ENCODE data around the gene CFDP1. TPM values are rescaled to one million over a fixed set of nuclear protein-coding genes. Genes with fewer than 3 reads are reported as not detected.

CFDP1 gene
- total RNA-seq, 1 donor from 2014 or later: 37.5 TPM

DNA sequence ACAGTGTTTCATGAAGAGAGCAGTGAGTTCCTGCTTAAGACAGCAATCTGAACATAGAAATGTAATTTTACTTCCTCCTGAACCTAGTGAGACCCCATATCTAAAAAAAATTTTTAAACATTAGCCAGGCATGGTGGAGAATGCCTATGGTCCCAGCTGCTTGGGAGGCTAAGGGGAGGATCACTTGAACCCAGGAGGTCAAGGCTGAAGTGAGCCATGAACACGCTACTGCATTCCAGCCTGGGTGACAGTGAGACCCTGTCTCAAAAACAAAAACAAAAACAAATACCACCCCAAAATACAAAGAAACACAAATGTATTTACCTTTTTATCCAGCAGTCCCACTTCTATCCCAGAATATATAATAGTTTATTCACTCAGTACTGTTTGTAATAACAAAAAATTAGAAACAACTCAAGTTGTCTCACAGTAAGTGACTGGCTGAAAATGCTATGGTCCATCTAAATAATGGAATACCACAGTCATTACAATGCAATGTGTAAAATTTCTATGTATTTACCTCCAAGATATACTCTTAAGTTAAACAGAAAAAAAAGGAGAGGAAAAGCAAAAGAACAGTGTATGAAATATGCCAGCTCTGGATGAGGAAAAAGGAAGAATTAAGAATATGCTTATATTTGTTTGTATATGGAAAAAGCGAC, 16.3 kb downstream of the CFDP1 start:
- Mint-ChIP-seq H3K27me3 (ENCODE audit: low read depth) (no peaks in the 10 kb centered on the region), H3K27ac (no peak overlapping the region), H3K4me3 (ENCODE audit: low read depth) (no peak overlapping the region), H3K36me3 (ENCODE audit: low read depth) (peaks cover 12% of the 10 kb centered on the region), H3K9me3 (no peaks in the 10 kb centered on the region), H3K4me1 (ENCODE audit: low read depth) (peaks cover 25% of the 10 kb centered on the region)
- intact Hi-C loops (cut with micrococcal nuclease): no loop called here
- DNase-seq (ENCODE audit: low spot score): no peak

DNA sequence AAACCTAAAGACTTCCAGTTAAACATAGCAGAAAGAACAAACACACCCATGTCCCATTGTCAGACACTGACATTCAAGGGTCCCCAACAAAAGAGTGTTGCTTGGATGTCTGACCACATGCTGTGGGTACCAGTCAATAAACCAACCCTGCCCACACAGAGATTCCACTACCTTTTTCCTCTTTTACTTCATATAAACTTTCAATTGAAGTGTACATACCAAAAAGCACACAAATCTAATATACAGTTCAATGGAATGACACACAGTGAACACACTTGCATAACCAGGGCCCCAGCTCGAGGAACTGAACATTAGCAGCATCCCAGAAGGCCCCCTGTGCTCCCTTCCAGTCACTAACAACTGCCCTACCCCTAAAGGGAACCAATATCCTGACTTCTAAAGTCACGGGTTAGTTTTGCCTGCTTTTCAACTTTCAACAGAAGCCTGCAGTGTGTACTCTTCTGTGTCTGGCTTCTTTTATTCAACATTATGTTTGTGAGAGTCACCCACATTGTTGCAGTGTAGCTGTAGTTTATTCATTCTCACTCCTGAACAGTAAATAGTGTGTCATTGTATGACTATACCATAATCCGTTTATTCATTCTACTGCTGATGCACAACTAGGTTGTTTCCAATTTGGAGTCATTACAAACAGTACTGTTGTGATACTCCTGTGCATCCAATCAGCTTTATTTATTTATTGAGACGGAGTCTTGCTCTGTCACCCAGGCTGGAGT, 18.0 kb downstream of the CFDP1 start:
- Mint-ChIP-seq H3K4me1 (ENCODE audit: low read depth) (peaks cover 12% of the 10 kb centered on the region), H3K27ac (no peak overlapping the region), H3K4me3 (ENCODE audit: low read depth) (no peak overlapping the region), H3K36me3 (ENCODE audit: low read depth) (peaks cover 18% of the 10 kb centered on the region), H3K27me3 (ENCODE audit: low read depth) (no peaks in the 10 kb centered on the region), H3K9me3 (no peaks in the 10 kb centered on the region)
- intact Hi-C loops (cut with micrococcal nuclease): no loop called here
- DNase-seq (ENCODE audit: low spot score): no peak

DNA sequence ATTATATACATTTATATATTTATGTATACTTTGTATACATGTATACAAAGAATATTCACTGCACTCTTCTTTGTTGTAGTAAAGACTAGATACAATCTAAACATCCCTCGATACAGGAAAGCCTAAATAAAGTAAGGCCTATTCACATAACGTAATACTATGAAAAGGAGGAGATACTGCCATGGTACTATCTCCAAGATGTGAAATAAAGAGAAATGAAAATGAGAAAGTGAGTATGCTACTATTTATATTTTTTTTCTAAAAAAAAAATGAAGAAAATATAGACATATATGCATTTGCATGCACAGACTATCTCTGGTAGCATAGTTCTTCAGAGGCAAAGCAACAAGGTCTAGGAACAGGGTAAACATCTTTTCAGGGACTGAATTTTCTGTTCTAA, 19.4 kb downstream of the CFDP1 start:
- Mint-ChIP-seq H3K4me3 (ENCODE audit: low read depth) (no peak overlapping the region), H3K36me3 (ENCODE audit: low read depth) (peaks cover 22% of the 10 kb centered on the region), H3K27me3 (ENCODE audit: low read depth) (no peaks in the 10 kb centered on the region), H3K9me3 (no peaks in the 10 kb centered on the region), H3K4me1 (ENCODE audit: low read depth) (peaks cover 8% of the 10 kb centered on the region), H3K27ac (no peak overlapping the region)
- intact Hi-C loops (cut with micrococcal nuclease): no loop called here
- DNase-seq (ENCODE audit: low spot score): no peak

DNA sequence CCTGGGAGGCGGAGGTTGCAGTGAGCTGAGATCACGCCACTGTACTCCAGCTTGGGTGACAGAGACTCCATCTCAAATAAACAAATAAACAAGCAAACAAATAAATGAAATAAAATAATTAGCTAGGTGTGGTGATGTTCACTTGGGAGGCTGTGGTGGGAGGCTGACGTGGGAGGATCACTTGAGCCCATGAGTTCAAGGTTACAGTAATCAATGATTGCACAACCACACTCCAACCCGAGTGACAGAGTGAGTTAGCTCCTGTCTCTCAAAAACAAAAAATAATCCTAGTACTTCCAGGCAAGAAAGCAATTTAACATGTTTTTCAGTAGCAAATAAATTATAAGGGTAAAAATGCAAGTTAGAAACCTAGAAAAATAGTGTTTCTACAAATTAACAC, 26.4 kb downstream of the CFDP1 start:
- intact Hi-C loops (cut with micrococcal nuclease): no loop called here
- Mint-ChIP-seq H3K4me3 (ENCODE audit: low read depth) (no peak overlapping the region), H3K4me1 (ENCODE audit: low read depth) (peaks cover 5% of the 10 kb centered on the region), H3K27me3 (ENCODE audit: low read depth) (no peaks in the 10 kb centered on the region), H3K36me3 (ENCODE audit: low read depth) (peaks cover 32% of the 10 kb centered on the region), H3K27ac (no peak overlapping the region), H3K9me3 (no peaks in the 10 kb centered on the region)
- DNase-seq (ENCODE audit: low spot score): no peak

DNA sequence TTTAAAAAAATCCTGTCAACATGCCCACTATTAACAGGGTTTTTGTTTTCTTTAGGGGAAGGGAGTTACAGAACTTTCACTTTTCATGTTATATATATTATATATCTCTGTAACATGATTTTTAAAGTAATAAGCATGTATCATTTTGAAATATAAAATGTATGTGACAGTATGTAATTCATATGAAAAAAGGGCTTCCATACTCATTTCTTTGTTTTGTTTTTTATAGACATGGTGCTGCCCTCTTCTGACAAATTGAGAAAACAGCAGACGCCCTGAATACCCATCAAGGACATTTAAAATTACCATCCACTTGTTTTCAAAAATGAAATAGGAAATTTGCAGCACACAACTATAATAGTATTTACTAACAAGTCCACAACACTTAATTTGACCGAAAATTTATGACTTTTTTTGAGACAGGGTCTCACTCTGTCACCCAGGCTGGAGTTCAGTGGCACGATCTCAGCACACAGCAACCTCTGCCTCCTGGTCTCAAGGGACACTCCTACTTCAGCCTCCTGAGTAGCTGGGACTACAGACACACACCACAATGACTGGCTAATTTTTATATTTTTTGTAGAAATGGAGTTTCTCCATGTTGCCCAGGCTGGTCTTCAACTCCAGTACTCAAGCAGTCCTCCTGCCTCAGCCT, 30.4 kb downstream of the CFDP1 start:
- DNase-seq (ENCODE audit: low spot score): no peak
- Mint-ChIP-seq H3K27me3 (ENCODE audit: low read depth) (no peaks in the 10 kb centered on the region), H3K4me3 (ENCODE audit: low read depth) (no peak overlapping the region), H3K4me1 (ENCODE audit: low read depth) (peaks cover 9% of the 10 kb centered on the region), H3K9me3 (no peaks in the 10 kb centered on the region), H3K27ac (no peak overlapping the region), H3K36me3 (ENCODE audit: low read depth) (peaks cover 18% of the 10 kb centered on the region)
- intact Hi-C loops (cut with micrococcal nuclease): loop anchor here (1.0 to 5.0 kb wide), 3 partner anchors 24 to 204 kb away; no protein-coding TSS in a partner anchor

DNA sequence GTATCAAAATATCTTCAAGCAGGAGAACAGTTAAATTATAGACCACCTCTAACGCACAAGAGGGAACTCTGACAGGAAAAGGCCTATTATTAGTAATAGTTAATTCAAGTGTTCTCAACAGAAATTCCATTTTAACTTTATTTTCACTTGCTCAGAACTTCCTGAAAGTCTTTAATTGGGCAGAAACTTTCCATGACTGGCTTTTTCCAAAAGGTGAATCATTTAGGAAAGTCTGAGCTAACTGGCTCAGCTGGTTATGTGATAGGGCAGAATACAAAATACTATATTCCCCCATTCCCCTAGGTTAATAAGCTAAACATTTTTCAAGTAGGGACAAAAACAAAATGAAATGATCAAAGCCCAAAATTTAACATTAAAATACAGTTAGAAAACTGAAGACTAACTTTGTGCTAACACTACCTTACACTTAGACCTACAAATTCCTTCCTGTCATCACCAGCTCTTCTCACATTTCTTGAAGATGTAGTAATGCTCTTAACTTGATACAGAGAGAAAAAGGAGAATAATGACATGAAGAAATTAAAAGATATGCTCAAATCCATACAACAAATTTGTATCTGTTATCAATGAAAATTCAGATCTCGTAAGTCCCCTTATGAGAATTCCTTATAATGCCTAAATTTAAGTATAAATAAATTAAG, 31.0 kb downstream of the CFDP1 start:
- no peaks in the 10 kb centered on the region for H3K9me3 Mint-ChIP-seq
- intact Hi-C loops (cut with micrococcal nuclease): loop anchor here (2.0 to 5.0 kb wide), 2 partner anchors 23 to 170 kb away; no protein-coding TSS in a partner anchor
- H3K4me3 Mint-ChIP-seq (ENCODE audit: low read depth): no peak overlapping the region
- H3K36me3 Mint-ChIP-seq (ENCODE audit: low read depth): peaks cover 13% of the 10 kb centered on the region
- no peaks in the 10 kb centered on the region for H3K27me3 Mint-ChIP-seq (ENCODE audit: low read depth)
- H3K27ac Mint-ChIP-seq: peak overlapping the region; percentile 15
- DNase-seq (ENCODE audit: low spot score): no peak
- H3K4me1 Mint-ChIP-seq (ENCODE audit: low read depth): peaks cover 9% of the 10 kb centered on the region

DNA sequence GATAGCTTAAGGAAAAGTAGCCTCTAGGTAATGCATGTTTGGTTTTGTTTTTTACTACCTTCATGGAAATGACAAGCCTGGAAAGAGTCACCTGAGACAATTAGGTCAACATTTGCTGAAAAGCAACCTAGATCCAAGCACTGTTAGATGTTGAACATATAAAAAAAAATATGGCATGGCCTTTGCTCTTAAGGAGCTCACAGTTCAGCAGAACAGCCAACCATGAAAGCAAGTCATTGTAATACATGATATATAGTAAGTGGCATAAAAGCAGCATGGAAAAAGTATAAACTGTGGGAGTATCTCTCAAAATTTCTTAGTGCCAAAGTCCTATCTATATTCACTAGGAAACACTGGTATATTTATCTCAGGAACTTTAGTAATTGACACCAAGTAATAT, 31.6 kb downstream of the CFDP1 start:
- Mint-ChIP-seq H3K27ac (peak overlapping the region; percentile 15), H3K4me1 (ENCODE audit: low read depth) (peaks cover 9% of the 10 kb centered on the region), H3K27me3 (ENCODE audit: low read depth) (no peaks in the 10 kb centered on the region), H3K9me3 (no peaks in the 10 kb centered on the region), H3K4me3 (ENCODE audit: low read depth) (no peak overlapping the region), H3K36me3 (ENCODE audit: low read depth) (peaks cover 8% of the 10 kb centered on the region)
- intact Hi-C loops (cut with micrococcal nuclease): loop anchor here (2.0 to 5.0 kb wide), 2 partner anchors 23 to 169 kb away; no protein-coding TSS in a partner anchor
- DNase-seq (ENCODE audit: low spot score): no peak

DNA sequence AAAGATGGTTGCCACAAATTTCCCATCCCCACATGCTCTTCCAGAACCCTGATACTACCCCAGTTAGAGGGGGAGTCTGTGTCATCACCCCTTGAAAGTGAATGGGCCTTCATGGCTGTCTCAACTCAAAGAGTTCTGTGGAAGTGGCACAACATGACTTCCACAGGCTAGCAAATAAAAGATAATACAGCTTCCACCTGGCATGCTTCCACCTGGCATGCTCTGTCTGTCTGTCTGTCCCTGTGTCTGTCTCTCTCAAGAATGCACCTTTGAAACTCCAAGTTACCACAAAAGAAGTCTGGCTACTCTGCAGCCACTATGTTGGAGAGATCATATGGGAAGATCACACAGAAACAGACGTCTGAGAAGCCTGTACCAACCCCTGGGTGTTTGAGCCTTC, 35.0 kb downstream of the CFDP1 start:
- DNase-seq (ENCODE audit: low spot score): no peak
- H3K9me3 Mint-ChIP-seq: no peaks in the 10 kb centered on the region
- H3K27me3 Mint-ChIP-seq (ENCODE audit: low read depth): no peaks in the 10 kb centered on the region
- intact Hi-C loops (cut with micrococcal nuclease): no loop called here
- peaks cover 9% of the 10 kb centered on the region for H3K4me1 Mint-ChIP-seq (ENCODE audit: low read depth)
- peaks cover 15% of the 10 kb centered on the region for H3K36me3 Mint-ChIP-seq (ENCODE audit: low read depth)
- H3K4me3 Mint-ChIP-seq (ENCODE audit: low read depth): no peak overlapping the region
- no peak overlapping the region for H3K27ac Mint-ChIP-seq

DNA sequence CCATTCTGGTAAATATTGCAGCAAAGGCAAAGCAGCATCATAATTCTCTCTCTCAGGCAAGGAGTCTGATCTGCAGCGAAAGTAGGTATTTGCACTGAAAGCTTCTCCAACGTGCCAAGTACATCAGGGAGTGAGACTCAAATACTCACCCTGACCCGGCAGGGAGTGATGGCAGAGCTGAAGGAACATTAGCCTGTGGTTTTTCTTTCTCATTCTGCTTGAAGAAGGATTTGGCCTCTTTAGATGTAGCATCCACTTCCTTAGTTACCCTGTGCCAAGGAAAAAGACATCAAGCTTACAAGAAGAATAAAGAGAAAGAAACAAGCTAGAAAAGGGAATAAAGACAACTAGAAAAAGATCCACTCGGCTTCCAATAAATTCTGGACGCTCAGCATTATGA, 38.4 kb downstream of the CFDP1 start:
- no peak for DNase-seq (ENCODE audit: low spot score)
- no peak overlapping the region for H3K4me3 Mint-ChIP-seq (ENCODE audit: low read depth)
- peaks cover 38% of the 10 kb centered on the region for H3K36me3 Mint-ChIP-seq (ENCODE audit: low read depth)
- intact Hi-C loops (cut with micrococcal nuclease): no loop called here
- no peaks in the 10 kb centered on the region for H3K4me1 Mint-ChIP-seq (ENCODE audit: low read depth)
- no peaks in the 10 kb centered on the region for H3K9me3 Mint-ChIP-seq
- no peak overlapping the region for H3K27ac Mint-ChIP-seq
- H3K27me3 Mint-ChIP-seq (ENCODE audit: low read depth): no peaks in the 10 kb centered on the region

DNA sequence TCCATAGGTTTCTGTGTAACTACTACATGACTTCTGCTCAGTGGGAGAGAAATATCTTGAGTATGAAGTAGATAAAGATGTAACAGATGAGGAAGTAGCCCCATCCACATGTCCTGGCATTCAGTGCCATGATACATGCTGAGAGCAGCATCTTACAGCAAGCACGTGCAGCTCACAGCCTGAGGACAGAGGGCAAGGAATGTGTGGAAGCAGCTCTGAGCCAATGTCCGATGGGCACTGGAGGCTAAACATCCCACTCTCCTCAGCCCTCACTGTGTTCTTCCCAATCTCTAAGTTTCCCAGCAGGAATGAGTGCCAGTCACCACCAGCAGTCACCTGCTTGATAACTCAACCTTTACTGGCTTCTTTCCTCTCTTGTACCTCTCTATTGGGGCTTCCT, 40.4 kb downstream of the CFDP1 start:
- no peak for DNase-seq (ENCODE audit: low spot score)
- Mint-ChIP-seq H3K36me3 (ENCODE audit: low read depth) (peaks cover 40% of the 10 kb centered on the region), H3K27ac (no peak overlapping the region), H3K27me3 (ENCODE audit: low read depth) (no peaks in the 10 kb centered on the region), H3K4me1 (ENCODE audit: low read depth) (no peaks in the 10 kb centered on the region), H3K4me3 (ENCODE audit: low read depth) (no peak overlapping the region), H3K9me3 (no peaks in the 10 kb centered on the region)
- intact Hi-C loops (cut with micrococcal nuclease): no loop called here

DNA sequence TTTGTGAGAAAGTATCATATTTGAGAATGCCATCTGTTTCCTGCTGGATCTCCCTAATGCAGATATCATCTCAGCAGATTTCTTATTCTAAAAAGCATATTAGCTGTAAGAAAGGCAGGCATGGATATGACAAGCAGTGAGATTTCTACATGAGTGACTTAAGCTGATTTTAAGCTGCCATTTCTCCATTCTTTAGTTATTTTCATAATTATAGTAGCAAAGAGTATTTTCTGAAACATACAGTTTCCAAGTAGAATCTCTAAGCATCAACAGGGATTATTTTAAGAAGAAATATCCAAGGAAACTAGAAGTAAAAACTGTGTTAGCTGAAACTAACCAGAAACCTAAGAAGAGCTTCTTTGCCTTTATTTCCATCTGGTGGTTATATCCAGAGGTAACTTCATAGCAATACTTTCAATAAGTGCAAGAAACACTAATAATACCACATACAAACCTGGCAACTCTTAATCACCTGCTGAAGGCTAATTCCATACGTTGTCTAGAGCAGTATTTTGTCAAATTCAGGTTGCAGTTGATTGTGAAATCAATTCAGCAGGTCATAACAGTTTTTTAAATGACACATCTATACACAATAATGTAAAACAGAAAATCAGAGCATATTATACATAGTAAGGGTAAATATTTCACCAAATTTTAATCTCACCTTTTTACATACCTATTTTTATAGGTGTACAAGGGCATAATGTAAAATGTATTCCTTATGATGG, 42.2 kb downstream of the CFDP1 start:
- intact Hi-C loops (cut with micrococcal nuclease): no loop called here
- Mint-ChIP-seq H3K27ac (no peak overlapping the region), H3K27me3 (ENCODE audit: low read depth) (no peaks in the 10 kb centered on the region), H3K4me1 (ENCODE audit: low read depth) (no peaks in the 10 kb centered on the region), H3K4me3 (ENCODE audit: low read depth) (no peak overlapping the region), H3K9me3 (no peaks in the 10 kb centered on the region), H3K36me3 (ENCODE audit: low read depth) (peaks cover 43% of the 10 kb centered on the region)
- DNase-seq (ENCODE audit: low spot score): no peak

DNA sequence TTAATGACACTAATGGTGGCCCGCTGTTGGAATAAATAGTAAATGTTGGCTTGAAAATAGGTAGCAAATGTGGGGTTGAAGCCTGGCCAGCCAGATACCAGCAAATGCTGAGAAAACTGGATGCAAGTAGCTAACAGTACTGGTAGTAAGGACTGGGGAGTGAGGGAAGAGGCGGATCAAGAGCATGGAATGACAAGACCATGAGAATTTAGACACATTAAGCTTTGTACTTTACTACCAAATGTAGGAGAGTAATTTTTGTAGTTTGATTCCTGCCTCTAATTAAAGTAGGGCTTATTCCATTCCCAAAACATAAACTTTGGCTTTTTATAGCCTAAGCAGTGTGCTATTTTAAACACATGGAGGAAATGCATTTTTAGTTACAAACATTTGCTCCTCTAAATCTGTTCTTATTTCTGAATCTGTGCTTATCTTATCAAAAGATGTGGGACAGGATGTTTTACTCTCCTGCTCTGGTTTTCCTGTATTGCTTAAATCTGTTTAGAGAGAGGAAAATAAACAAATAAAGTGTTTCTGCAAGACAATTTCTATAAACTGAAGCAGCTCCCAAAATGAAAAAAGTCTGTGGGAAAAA, 44.1 kb downstream of the CFDP1 start:
- Mint-ChIP-seq H3K27me3 (ENCODE audit: low read depth) (peaks cover 2% of the 10 kb centered on the region), H3K9me3 (no peaks in the 10 kb centered on the region), H3K27ac (no peak overlapping the region), H3K36me3 (ENCODE audit: low read depth) (peaks cover 40% of the 10 kb centered on the region), H3K4me3 (ENCODE audit: low read depth) (no peak overlapping the region), H3K4me1 (ENCODE audit: low read depth) (no peaks in the 10 kb centered on the region)
- intact Hi-C loops (cut with micrococcal nuclease): loop anchor here (10.0 kb wide), 1 partner anchor 684 kb away; the partner anchor contains the start of gene MLKL
- no peak for DNase-seq (ENCODE audit: low spot score)

All from activated T-helper 2 cell treated with anti-CD3 and anti-CD28 coated beads, Interferon-gamma antibody, Interleukin-2, Interleukin-4, amounts not matched to agents 10 μg/mL and 5 μg/mL and 100 μg/mL, durations not matched to agents 14 hours and 24 hours and 36 hours (primary cell).